Mucosa of descending colon (tissue), 3 donors: Measurements from ENCODE around the gene NPTXR. TPM values are rescaled to one million over a fixed set of nuclear protein-coding genes. Genes with fewer than 3 reads are reported as not detected.
"Not testable (repeated sequence)": the region's sequence is repeated elsewhere in the genome, so short reads cannot be mapped to it uniquely, and the experiment has no call there.

Source experiments
- ATAC-seq: fragments of 200-7000 bp; cut with Tn5 transposase; one replicate; pipeline ENCODE4 v1.9.1; 2020; ENCODE audit warnings: mild to moderate bottlenecking, moderate library complexity
- DNase-seq, 3 donors: peaks; one replicate each; pipeline ENCODE4 v3.0.0-alpha.2; 2020
- H3K36me3 ChIP-seq: fragments of 200-600 bp; one replicate; pipeline ENCODE4 v1.8.0; 2021; ENCODE audit warnings: low read depth, mild to moderate bottlenecking
- H3K4me1 ChIP-seq: fragments of 200-600 bp; one replicate; pipeline ENCODE4 v1.8.0; 2021; ENCODE audit warnings: low read depth, mild to moderate bottlenecking
- H3K4me3 ChIP-seq: fragments of 200-600 bp; one replicate; pipeline ENCODE4 v1.8.0; 2021; ENCODE audit warnings: mild to moderate bottlenecking
- H3K9me3 ChIP-seq: fragments of 200-600 bp; one replicate; pipeline ENCODE4 v1.8.0; 2021; ENCODE audit warnings: mild to moderate bottlenecking
- CTCF ChIP-seq: fragments of 200-600 bp; IDR thresholded peaks from one replicate; pipeline ENCODE4 v1.8.0; 2022; ENCODE audit warnings: antibody characterized with exemption, mild to moderate bottlenecking
- intact Hi-C, 2 donors: fragments of 100-400 bp; cut with DNase I in 1 of 2; cut with micrococcal nuclease in 1 of 2; formaldehyde crosslinking; loops; one replicate each; pipeline versions ENCODE4 v1.11.0 to v1.11.1; 2022; cut with DNase I, micrococcal nuclease
- total RNA-seq, 3 donors: library from RNA; stranded (reverse); fragmentation: NEBNext Ultra II Directional in 2 of 3; extraction: Animal tissue kit (Norgen Biotek cat#: 25700) in 2 of 3; gene quantifications; one replicate each; pipeline versions ENCODE4 v1.2.1 to v1.2.4, GENCODE V29; 2021 to 2023
- donor health status: DM: no; HTN: no; CAD: no; lungs with moderate emphysema.
- donor health status: DM: no; HTN: no; CAD: no.
- donor health status: DM: no; HTN: yes; CAD: no.

The NPTXR gene
- total RNA-seq, 3 donors from 2014 or later: 0.84 to 15.5 (median 1.2) TPM

- no peaks in the 10 kb centered on the region for H3K9me3 ChIP-seq
- intact Hi-C loops: no loop called here
- no peaks in the 10 kb centered on the region for H3K36me3 ChIP-seq
- TF ChIP-seq CTCF: no peak
- H3K4me1 ChIP-seq: no peaks in the 10 kb centered on the region
- no peak for ATAC-seq
- no peak overlapping the region for H3K4me3 ChIP-seq
- DNase-seq: no peak
Measured at GRCh38 chr22:38820020-38820419, 23.8 kb downstream of the NPTXR start.

GRCh38 chr22:38819387-38819940 is 24.4 kb downstream of the NPTXR start:
- ATAC-seq (no peak), DNase-seq (no peak)
- intact Hi-C loops: no loop called here
- no peaks in the 10 kb centered on the region for H3K9me3 ChIP-seq
- no peaks in the 10 kb centered on the region for H3K36me3 ChIP-seq
- no peak for TF ChIP-seq CTCF
- no peak overlapping the region for H3K4me3 ChIP-seq
- H3K4me1 ChIP-seq: no peaks in the 10 kb centered on the region

GRCh38 chr22:38817196-38817595 is 26.6 kb downstream of the NPTXR start:
- no peaks in the 10 kb centered on the region for H3K9me3 ChIP-seq
- intact Hi-C loops: no loop called here
- no peak for TF ChIP-seq CTCF
- no peaks in the 10 kb centered on the region for H3K4me1 ChIP-seq
- DNase-seq: no peak
- no peak overlapping the region for H3K4me3 ChIP-seq
- ATAC-seq: no peak
- no peaks in the 10 kb centered on the region for H3K36me3 ChIP-seq

GRCh38 chr22:38815842-38816241 is 28.0 kb downstream of the NPTXR start:
- no peak for TF ChIP-seq CTCF
- DNase-seq: no peak
- ATAC-seq: no peak

DNA sequence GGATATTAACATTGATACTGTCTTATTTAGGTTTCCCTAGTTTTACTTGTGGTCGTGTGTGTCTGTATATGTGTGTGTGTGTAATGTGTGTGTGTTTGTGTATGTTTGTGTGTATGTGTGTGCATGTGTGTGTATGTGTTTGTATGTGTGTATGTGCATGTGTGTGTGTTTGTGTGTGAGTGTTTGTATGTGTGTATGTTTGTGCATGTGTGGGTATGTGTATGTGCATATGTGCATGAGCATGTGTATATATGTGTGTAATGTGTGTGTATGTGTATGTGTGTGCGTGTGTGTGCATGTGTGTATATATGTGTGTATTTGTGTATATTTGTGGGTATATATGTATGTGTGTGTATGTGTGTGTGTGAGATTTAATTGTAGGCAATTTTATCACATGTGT is 32.6 kb downstream of the NPTXR start:
- intact Hi-C loops: no loop called here
- H3K9me3 ChIP-seq: no peaks in the 10 kb centered on the region
- ATAC-seq (no peak), DNase-seq (no peak)
- H3K36me3 ChIP-seq: no peaks in the 10 kb centered on the region
- no peak overlapping the region for H3K4me3 ChIP-seq
- H3K4me1 ChIP-seq: no peaks in the 10 kb centered on the region
- TF ChIP-seq CTCF: no peak

More at GRCh38 chr22:38815842-38816241, 28.0 kb downstream of the NPTXR start:
- H3K9me3 ChIP-seq: no peaks in the 10 kb centered on the region
- H3K36me3 ChIP-seq: no peaks in the 10 kb centered on the region
- intact Hi-C loops: no loop called here
- H3K4me3 ChIP-seq: no peak overlapping the region
- H3K4me1 ChIP-seq: no peaks in the 10 kb centered on the region

DNA sequence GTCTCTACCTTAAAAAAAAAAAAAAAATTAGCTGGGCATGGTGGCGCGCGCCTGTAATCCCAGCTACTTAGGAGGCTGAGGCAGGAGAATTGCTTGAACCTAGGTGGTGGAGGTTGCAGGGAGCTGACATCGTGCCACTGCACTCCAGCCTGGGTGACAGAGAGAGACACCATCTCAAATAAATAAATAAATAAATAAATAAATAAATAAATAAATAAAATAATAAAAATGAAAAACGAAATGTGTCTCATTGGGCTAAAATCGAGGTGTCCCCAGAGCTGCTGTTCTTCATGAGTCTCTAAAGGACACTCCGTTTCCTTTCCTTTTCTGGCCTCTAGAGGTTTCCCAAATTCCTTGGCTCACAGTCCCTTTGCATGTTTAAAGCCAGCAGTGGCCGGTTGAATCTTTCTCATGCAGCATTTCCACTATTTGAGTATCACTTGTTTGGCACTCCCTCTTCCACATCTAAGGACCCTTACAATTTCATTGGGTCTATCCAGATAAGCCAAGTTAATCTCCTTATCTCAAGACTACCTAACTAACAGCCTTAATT is 38.7 kb downstream of the NPTXR start:
- H3K9me3 ChIP-seq, H3K4me3 ChIP-seq, H3K4me1 ChIP-seq, H3K36me3 ChIP-seq, ATAC-seq, DNase-seq, intact Hi-C loops: not testable (repeated sequence)
